Hindlimb muscle (tissue), 1 donor: ENCODE data around the gene GNS. TPM values are rescaled to one million over a fixed set of nuclear protein-coding genes. Genes with fewer than 3 reads are reported as not detected.
A peak's percentile ranks its signal among the peaks of the same experiment; 100 is the strongest.

Source experiments
- DNase-seq: peaks from one replicate; pipeline ENCODE4 v3.0.0-alpha.2; 2013
- polyA plus RNA-seq: library from polyadenylated mRNA; unstranded; fragments of 120-200 nt; gene quantifications from one replicate; pipeline ENCODE4 v1.2.1, GENCODE V29; 2013; ENCODE audit not compliant: insufficient read length

GNS gene
- polyA plus RNA-seq, 1 donor, result 60.6 TPM

DNA sequence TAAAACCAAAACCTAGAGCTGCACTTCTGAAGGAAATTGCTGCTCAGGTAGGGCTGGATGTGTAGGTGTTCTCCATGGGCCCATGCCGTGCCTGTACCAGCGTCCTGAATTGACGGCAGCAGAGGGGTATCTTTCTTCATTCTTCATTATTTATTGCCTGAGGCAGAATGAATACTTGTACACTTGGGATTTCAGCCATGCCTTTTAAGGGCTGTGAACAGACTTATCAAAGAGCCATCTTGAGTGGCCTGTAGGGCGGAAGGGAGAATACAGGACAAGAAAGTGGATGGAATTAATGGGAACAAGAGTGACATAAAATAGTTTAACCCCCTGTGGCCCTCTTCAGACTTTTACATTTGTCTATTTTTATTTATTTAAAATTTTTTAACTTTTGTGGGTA is 87.5 kb downstream of the GNS start:
- DNase-seq, result no peak

DNA sequence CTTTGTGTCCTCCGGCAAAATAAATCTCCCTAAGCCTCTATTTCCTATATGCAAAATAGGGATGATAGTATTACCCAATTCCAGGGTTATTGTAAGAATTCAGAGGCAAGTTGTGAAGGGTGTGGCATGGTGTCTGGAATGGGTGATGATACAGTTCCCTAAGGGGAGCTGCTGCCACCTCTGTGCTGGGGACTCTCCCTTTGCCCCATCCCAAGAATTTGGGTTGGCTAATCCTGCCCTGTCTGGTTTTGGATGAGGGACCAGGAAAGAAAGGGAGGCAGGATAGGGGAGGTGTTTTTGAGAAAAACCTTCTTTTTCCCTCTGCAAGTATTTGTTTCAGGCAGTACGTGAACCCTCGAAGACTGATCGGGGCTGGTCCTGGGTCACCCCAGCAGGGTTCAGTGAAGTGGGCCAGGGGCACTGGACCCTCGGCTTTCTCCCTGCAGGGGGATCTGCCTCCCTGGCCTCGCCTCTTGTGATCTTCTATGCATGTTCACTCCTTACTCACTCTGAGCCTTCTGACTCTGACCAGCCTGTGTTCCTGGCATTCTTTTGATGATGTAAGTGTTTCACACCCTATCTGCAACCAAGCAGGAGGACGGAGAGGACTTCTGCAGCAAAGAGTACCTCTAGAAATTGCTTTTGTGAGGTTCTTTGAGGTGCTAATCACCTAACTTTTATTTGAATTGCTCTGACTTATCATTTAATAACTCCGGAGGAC is 88.1 kb downstream of the GNS start:
- DNase-seq, result no peak

DNA sequence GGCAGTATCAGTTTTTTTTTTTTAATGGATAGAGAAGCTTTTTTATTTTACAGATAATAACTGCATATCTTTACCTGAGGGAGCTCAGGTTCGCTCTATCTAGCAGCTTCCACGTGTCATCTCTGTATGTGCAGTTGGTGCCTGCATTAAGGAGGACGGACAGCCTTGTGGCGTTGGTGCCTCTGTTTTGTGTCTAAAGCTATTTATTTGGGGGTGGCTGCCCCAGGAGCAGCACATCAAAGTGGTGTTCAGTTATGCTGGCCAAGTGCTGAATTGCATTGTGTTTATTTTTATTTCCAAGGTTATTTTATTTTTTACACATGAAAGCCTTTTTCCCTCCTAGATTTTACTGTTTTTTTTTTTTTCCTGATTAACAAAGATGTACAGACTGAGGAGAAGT is 89.2 kb downstream of the GNS start:
- DNase-seq, result no peak

DNA sequence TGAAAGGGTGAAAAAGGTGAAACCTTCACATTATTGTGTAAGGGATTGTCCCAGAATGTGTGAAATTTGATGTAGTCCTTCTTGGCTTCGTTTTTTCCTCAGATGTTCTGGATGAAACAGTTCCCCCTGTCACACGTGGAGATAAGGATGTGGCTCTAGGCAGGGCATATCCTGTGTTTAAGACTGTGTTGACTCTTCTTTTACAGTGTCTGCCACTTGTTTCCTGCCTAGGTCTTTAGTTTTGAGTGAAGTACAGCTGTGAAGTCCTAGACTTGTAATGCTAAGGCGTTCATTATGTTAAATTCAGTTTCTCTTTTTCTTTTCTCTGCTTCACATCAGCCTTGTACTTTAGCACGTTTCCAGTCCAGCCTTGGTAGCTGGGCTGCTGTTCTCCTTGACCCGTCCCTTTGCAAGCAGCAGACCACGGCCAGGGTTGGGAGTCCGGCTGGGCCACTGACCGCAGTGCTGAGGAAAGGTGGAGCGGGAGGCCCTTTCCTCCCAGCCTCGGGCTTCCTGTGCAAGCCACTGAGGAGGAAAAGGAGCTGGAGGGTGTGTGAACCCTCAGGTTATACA is 89.8 kb downstream of the GNS start:
- DNase-seq, result no peak

DNA sequence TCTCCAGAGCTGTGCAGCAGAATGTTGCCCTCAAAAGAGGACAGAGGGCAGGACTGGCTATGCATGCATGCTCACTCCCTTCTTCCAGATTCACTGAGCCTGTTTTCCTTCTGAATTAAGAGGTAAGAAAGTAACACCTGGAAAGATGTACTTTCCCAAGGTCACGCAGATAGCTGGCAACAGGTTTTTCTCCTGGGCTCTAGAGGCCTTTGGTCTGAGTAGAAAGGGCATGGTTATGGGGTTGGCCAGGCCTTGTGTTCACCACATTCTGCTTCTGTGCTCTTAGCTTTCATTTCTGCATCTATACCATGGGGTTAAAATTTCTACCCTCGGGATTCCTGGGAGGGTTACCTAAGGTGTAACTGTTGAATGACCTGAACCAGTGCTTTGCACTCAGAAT is 91.4 kb downstream of the GNS start:
- no peak for DNase-seq

DNA sequence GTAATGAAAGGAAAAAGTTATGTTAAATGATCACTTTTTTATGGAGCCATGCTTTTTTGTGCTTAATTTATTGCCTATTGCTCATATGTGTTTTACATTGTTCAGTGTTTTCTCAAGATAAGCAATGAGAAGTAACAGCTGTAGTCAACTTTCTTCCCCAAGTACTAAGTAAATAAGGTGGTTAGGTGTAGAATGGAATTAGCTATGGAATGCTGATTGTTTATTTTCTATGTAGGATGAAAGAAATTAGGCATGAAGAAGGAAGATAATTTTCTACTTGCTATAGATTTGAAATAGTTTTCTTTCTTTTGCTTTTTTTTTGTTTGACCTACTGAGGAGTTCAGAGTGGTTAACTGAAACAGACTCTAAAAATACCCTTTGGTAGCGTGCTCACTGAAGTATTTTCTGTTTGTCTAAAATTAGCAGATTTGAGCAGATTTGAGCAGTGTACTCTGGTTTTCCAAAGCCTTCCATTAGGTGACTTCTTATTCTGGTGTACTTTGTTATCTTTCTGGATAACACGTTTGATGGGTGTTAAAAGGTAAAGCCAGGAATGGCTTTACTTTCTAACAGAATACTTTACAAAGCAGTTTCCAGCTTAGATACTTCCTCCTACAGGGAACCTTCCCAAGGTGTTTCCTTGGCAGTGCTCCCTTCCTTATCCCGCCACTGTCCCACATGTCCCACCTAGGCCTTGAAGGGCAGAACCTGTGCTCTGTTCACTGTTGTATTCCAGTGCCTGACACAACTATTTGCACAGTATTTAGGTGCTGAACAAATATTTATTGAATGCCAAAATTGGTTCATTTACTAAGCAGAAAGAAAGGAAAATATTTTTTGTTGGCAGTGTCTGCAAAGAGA is 92.9 kb downstream of the GNS start:
- DNase-seq, result no peak

DNA sequence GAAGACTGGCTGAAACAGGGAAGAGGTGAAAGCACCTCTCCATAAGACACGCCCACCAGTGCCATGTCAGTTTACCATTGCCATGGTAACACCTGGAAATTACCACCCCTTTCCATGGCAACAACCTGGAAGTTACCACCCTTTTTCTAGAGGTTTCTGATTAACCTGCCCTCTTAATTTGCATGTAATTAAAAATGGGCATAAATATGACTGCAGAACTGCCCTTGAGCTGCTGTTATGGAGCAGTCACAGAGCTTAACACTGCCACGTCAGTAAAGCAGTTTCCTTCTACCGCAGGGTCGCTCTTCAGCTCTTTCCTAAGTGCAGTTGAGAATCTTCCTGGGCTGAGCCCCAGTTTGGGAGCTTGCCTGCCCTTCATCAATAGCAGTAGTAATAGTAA is 93.7 kb downstream of the GNS start:
- DNase-seq, result peak; percentile 22

Other genes with a start within 250 kb of the GNS start
- gene RASSF3, start 148.9 kb downstream of the GNS start, polyA plus RNA-seq, result 70.8 TPM
- 2.3 TPM for gene TBC1D30, start 65.2 kb upstream of the GNS start, polyA plus RNA-seq